CD4-positive, alpha-beta T cell treated with Interleukin-4 for 4 hours (primary cell): ENCODE measurements around the gene KIRREL3.
"Not testable (repeated sequence)": the region's sequence is repeated elsewhere in the genome, so short reads cannot be mapped to it uniquely, and the experiment has no call there.

ENCODE experiments used
- DNase-seq: peaks from one replicate; pipeline ENCODE4 v3.0.0-alpha.2; 2020

KIRREL3 gene

GRCh38 chr11:126409620-126409985 is 591.0 kb downstream of the KIRREL3 start:
- DNase-seq = no peak

- no peak for DNase-seq
Observed at GRCh38 chr11:126408901-126409619, 591.5 kb downstream of the KIRREL3 start.

GRCh38 chr11:126408496-126408895 is 592.1 kb downstream of the KIRREL3 start:
- DNase-seq = no peak

GRCh38 chr11:126407682-126408288 is 592.8 kb downstream of the KIRREL3 start:
- DNase-seq = no peak

GRCh38 chr11:126407101-126407521 is 593.5 kb downstream of the KIRREL3 start:
- DNase-seq = no peak

GRCh38 chr11:126406368-126406767 is 594.2 kb downstream of the KIRREL3 start:
- DNase-seq = no peak

GRCh38 chr11:126405906-126406305 is 594.7 kb downstream of the KIRREL3 start:
- no peak for DNase-seq

GRCh38 chr11:126405374-126405773 is 595.2 kb downstream of the KIRREL3 start:
- DNase-seq = no peak

GRCh38 chr11:126404367-126404766 is 596.2 kb downstream of the KIRREL3 start:
- no peak for DNase-seq

- DNase-seq = no peak
Observed at GRCh38 chr11:126403658-126404057, 596.9 kb downstream of the KIRREL3 start.

- no peak for DNase-seq
Observed at GRCh38 chr11:126403022-126403581, 597.5 kb downstream of the KIRREL3 start.

- DNase-seq = no peak
Observed at GRCh38 chr11:126400479-126400878, 600.1 kb downstream of the KIRREL3 start.

GRCh38 chr11:126400019-126400418 is 600.6 kb downstream of the KIRREL3 start:
- DNase-seq = no peak

GRCh38 chr11:126398721-126399120 is 601.8 kb downstream of the KIRREL3 start:
- no peak for DNase-seq

- no peak for DNase-seq
Observed at GRCh38 chr11:126398296-126398695, 602.3 kb downstream of the KIRREL3 start.

GRCh38 chr11:126396965-126397364 is 603.6 kb downstream of the KIRREL3 start:
- no peak for DNase-seq

GRCh38 chr11:126396266-126396665 is 604.3 kb downstream of the KIRREL3 start:
- not testable (repeated sequence) for DNase-seq

GRCh38 chr11:126395784-126396183 is 604.8 kb downstream of the KIRREL3 start:
- not testable (repeated sequence) for DNase-seq

GRCh38 chr11:126394634-126395072 is 605.9 kb downstream of the KIRREL3 start:
- DNase-seq = not testable (repeated sequence)

- DNase-seq = no peak
Observed at GRCh38 chr11:126394036-126394435, 606.5 kb downstream of the KIRREL3 start.

GRCh38 chr11:126393143-126393542 is 607.4 kb downstream of the KIRREL3 start:
- DNase-seq = no peak

- no peak for DNase-seq
Observed at GRCh38 chr11:126392633-126393013, 607.9 kb downstream of the KIRREL3 start.

GRCh38 chr11:126391970-126392632 is 608.5 kb downstream of the KIRREL3 start:
- DNase-seq = no peak
